ENCODE data around the gene ZFYVE21. TPM values are rescaled to one million over a fixed set of nuclear protein-coding genes. Genes with fewer than 3 reads are reported as not detected.

ZFYVE21 gene
- polyA plus RNA-seq, 4 donors = 40.0 to 53.6 (median 42.1) TPM

DNA sequence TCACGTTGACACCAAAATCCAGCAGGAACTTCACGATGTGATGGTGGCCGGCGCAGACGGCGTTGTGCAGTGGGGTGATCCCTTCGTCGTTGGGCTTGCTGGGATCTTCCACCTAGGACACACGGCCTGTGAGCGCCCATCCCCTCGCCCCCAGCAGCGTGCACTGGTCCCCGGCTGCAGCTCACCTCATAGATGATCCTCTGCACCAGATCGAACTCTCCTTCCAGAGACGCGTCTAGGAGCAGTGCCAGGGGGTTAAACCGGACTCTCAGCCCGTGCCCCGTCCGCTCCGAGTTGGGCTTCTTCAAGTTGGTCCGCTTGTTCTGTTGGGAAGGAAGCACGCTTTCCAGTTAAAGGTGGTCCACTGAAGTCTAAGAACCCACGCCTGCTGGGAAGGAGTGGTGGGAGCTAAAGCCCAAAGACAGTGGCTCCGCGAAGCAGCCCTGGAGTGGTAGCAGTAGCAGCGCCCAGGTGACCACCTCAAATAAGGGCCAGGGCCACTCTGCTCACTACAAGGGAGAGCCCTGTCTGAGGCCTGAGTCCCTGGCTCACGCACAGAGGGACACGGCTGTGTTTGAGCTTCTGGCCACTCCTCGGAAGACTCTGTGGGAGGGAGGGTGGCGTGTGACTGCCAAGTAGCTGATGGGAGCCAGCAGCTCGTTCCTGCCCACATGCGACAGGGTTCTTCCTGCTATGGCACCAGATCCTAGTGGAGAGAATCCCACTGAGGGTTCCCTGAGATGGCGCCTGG lies 23.3 kb downstream of the ZFYVE21 start:
- Histone ChIP-seq H3K27me3 (ENCODE audit: control insufficient read depth in 3 of 3, insufficient read depth in 3 of 3, low read length in 3 of 3) (no peaks in the 10 kb centered on the region), H3K27ac (ENCODE audit: low read depth in 1 of 3, low read length in 2 of 3) (no peak overlapping the region), H3K36me3 (ENCODE audit: control insufficient read depth in 3 of 3, insufficient read depth in 2 of 3, low read depth in 1 of 3, low read length in 3 of 3) (peaks cover 3 to 90% (median 19%) of the 10 kb centered on the region in 3 donors), H3K4me1 (ENCODE audit: control insufficient read depth in 3 of 3, insufficient read depth in 2 of 3, low read depth in 1 of 3, low read length in 2 of 3) (peaks cover 0 to 3% (median 0%) of the 10 kb centered on the region in 3 donors), H3K4me3 (ENCODE audit: low read depth in 1 of 3, low read length in 3 of 3) (no peak overlapping the region), H3K9me3 (ENCODE audit: control insufficient read depth in 2 of 2, insufficient read depth in 1 of 2, low read depth in 1 of 2, low read length in 1 of 2) (no peaks in the 10 kb centered on the region)
- DNase-seq = no peak
- 92 to 93% (median 92%) methylated on average over 34 of the region's 34 CpGs for WGBS, 3 donors
- FAIRE-seq = no peak

DNA sequence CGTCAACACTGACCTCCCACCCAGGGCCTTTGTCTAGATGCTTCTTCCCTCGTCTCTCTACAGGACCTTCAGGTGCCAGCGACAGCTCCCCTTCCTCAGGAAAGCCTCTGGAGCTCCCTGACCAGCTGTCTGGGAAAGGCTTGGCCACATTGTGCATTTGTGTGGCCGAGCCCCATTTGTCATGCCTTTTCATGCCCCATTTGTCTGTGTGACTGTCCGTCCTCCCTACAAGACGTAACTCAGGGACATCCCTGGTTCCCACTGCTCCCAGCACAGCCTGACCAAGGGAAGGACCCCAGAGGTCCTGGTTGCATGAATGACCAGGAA lies 23.8 kb downstream of the ZFYVE21 start:
- no peaks in the 10 kb centered on the region for H3K27me3 ChIP-seq (ENCODE audit: control insufficient read depth in 3 of 3, insufficient read depth in 3 of 3, low read length in 3 of 3)
- DNase-seq (no peak), FAIRE-seq (no peak)
- H3K4me3 ChIP-seq (ENCODE audit: low read depth in 1 of 3, low read length in 3 of 3) = no peak overlapping the region
- peaks cover 0 to 89% (median 19%) of the 10 kb centered on the region in 3 donors for H3K36me3 ChIP-seq (ENCODE audit: control insufficient read depth in 3 of 3, insufficient read depth in 2 of 3, low read depth in 1 of 3, low read length in 3 of 3)
- H3K27ac ChIP-seq (ENCODE audit: low read depth in 1 of 3, low read length in 2 of 3) = no peak overlapping the region
- WGBS, 3 donors = 92 to 98% (median 94%) methylated on average over 6 of the region's 6 CpGs
- H3K9me3 ChIP-seq (ENCODE audit: control insufficient read depth in 2 of 2, insufficient read depth in 1 of 2, low read depth in 1 of 2, low read length in 1 of 2) = no peaks in the 10 kb centered on the region
- H3K4me1 ChIP-seq (ENCODE audit: control insufficient read depth in 3 of 3, insufficient read depth in 2 of 3, low read depth in 1 of 3, low read length in 2 of 3) = peaks cover 0 to 3% (median 0%) of the 10 kb centered on the region in 3 donors

DNA sequence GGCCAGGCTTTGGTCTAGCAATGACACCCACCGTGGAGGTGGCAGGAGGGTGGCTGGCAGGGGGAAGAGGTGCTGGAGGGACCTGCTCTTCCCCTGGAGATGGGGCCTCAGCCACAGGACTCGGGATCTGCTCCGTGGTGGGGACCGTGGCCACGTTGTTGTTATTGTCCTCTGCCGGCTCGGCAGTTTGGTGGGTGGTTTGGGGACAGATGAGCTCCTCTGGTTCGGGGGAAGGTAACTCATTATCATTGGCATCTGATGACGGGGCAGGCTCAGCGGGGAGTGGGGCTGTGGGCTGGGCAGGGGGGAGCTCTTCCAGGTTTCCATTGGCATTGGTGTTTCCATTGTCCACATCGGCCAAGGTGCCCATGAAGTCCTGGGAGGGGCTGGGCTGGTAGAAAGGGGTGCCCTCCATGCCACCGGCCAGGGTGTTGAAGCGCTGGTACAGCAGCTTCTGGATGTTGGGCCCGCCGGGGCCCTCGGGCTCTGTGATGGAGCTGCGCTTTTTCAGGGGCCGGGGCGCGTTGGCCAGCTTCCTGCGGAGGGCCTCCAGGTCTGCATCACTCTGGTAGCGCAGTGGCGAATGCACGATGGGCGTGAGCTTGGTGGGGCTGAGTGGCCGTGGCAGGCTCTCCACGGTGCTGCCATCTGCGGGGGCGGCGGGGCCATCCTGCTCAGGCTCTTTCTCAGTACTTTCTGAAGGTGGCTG lies 24.3 kb downstream of the ZFYVE21 start:
- H3K4me1 ChIP-seq (ENCODE audit: control insufficient read depth in 3 of 3, insufficient read depth in 2 of 3, low read depth in 1 of 3, low read length in 2 of 3) = peaks cover 0 to 4% (median 0%) of the 10 kb centered on the region in 3 donors
- FAIRE-seq (no peak), DNase-seq (no peak)
- 94% methylated on average over 29 to 30 of the region's 30 CpGs for WGBS, 3 donors
- no peaks in the 10 kb centered on the region for H3K27me3 ChIP-seq (ENCODE audit: control insufficient read depth in 3 of 3, insufficient read depth in 3 of 3, low read length in 3 of 3)
- no peak overlapping the region for H3K27ac ChIP-seq (ENCODE audit: low read depth in 1 of 3, low read length in 2 of 3)
- no peak overlapping the region for H3K4me3 ChIP-seq (ENCODE audit: low read depth in 1 of 3, low read length in 3 of 3)
- peaks cover 0 to 89% (median 19%) of the 10 kb centered on the region in 3 donors for H3K36me3 ChIP-seq (ENCODE audit: control insufficient read depth in 3 of 3, insufficient read depth in 2 of 3, low read depth in 1 of 3, low read length in 3 of 3)
- H3K9me3 ChIP-seq (ENCODE audit: control insufficient read depth in 2 of 2, insufficient read depth in 1 of 2, low read depth in 1 of 2, low read length in 1 of 2) = no peaks in the 10 kb centered on the region

DNA sequence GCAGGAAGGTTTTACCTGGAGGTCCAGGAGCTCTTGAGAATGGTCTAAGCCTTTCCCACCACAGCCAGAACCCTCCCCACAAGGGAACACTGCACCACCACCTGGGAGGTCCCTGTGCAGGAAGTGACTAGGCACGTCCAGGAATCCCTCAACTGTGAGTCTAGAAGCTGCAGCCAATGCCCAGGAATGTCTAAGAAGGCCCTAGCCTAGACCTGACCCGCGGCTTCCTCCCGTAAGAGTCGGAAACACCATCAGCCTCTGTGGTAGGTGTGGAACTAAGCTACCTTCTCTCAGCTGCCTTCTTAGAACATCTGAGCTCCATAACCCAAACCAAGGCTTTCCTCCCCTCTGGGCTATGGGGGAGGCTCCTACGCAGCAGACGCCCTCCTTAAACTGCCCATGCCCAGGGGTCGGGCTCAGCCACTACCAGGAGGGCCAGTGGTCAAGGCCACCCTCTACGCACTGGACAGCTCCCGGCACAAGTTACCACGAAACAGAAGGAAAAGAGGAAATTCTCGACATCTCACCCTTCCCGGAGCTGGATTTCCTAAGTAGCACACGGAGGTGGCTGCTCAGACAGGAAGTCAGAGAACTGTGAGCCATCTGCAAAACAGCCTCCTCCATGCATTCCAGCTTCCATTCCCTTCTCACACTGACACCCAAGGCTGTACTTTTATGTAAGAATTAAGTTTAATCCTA lies 25.5 kb downstream of the ZFYVE21 start:
- H3K9me3 ChIP-seq (ENCODE audit: control insufficient read depth in 2 of 2, insufficient read depth in 1 of 2, low read depth in 1 of 2, low read length in 1 of 2) = no peaks in the 10 kb centered on the region
- no peak overlapping the region for H3K4me3 ChIP-seq (ENCODE audit: low read depth in 1 of 3, low read length in 3 of 3)
- H3K4me1 ChIP-seq (ENCODE audit: control insufficient read depth in 3 of 3, insufficient read depth in 2 of 3, low read depth in 1 of 3, low read length in 2 of 3) = peaks cover 0 to 6% (median 0%) of the 10 kb centered on the region in 3 donors
- 81 to 92% (median 85%) methylated on average over 14 of the region's 14 CpGs for WGBS, 3 donors
- H3K36me3 ChIP-seq (ENCODE audit: control insufficient read depth in 3 of 3, insufficient read depth in 2 of 3, low read depth in 1 of 3, low read length in 3 of 3) = peaks cover 0 to 87% (median 19%) of the 10 kb centered on the region in 3 donors
- no peak for DNase-seq
- H3K27ac ChIP-seq (ENCODE audit: low read depth in 1 of 3, low read length in 2 of 3) = no peak overlapping the region
- H3K27me3 ChIP-seq (ENCODE audit: control insufficient read depth in 3 of 3, insufficient read depth in 3 of 3, low read length in 3 of 3) = no peaks in the 10 kb centered on the region
- no peak for FAIRE-seq

DNA sequence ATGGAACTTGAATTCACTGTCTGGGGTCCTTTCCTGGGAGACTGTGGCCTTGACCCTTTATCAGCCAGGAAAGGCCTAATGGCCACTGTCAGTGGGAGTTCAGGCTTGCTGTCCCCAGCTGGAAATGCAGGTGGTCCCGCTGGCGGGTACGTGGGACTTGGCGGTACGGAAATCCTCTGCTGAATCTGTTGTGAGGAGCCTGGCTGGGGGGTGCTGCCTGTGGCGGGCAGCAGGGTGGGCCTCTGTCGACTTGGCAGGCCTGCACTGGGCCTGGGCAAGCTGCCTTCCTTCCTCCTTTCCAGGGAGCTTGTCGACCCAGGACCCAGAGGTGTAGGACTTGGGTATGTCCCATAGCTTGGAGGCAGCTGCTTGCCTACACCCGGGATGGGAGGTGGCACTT lies 26.3 kb downstream of the ZFYVE21 start:
- Histone ChIP-seq H3K27ac (ENCODE audit: low read depth in 1 of 3, low read length in 2 of 3) (no peak overlapping the region), H3K36me3 (ENCODE audit: control insufficient read depth in 3 of 3, insufficient read depth in 2 of 3, low read depth in 1 of 3, low read length in 3 of 3) (peaks cover 0 to 86% (median 16%) of the 10 kb centered on the region in 3 donors), H3K4me3 (ENCODE audit: low read depth in 1 of 3, low read length in 3 of 3) (no peak overlapping the region), H3K4me1 (ENCODE audit: control insufficient read depth in 3 of 3, insufficient read depth in 2 of 3, low read depth in 1 of 3, low read length in 2 of 3) (peaks cover 0 to 6% (median 0%) of the 10 kb centered on the region in 3 donors), H3K9me3 (ENCODE audit: control insufficient read depth in 2 of 2, insufficient read depth in 1 of 2, low read depth in 1 of 2, low read length in 1 of 2) (no peaks in the 10 kb centered on the region), H3K27me3 (ENCODE audit: control insufficient read depth in 3 of 3, insufficient read depth in 3 of 3, low read length in 3 of 3) (no peaks in the 10 kb centered on the region)
- FAIRE-seq (no peak), DNase-seq (no peak)
- WGBS, 3 donors = 87 to 97% (median 88%) methylated on average over 8 to 9 of the region's 9 CpGs

DNA sequence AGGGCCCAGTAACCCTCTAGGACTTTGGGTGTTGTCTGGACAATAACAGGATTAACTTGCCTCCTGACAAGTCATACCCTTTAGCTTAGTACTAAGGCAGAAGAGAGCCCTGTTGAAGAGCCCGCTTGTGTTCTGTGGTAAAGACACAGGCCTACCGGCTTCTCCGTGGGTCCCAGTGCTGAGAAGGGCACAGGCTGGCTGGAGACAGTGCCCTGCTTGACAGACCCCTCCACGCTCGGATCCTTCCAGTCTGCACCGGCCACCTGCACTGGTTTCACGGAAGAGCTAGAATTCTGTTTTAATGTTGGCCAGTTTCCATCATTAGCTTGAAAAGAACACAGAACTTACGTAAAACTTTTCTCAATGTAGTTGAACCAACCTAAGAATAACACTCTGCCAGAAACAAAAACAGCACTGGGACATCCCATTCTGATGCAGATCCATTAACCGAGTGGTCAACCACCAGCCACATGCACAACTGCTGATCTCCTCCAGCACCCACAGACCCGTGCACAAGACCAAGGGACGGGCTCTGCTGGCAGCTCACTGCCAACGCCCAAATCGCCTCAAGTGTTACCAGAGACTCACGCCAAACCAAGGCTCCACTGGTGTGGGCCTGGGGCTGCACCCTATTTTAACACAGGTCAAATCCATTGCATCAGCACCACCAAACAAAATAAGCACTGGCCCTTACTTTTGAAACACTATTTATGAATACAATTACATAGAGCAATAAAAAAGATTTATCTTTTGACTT lies 27.1 kb downstream of the ZFYVE21 start:
- Histone ChIP-seq H3K4me3 (ENCODE audit: low read depth in 1 of 3, low read length in 3 of 3) (no peak overlapping the region), H3K27ac (ENCODE audit: low read depth in 1 of 3, low read length in 2 of 3) (no peak overlapping the region), H3K36me3 (ENCODE audit: control insufficient read depth in 3 of 3, insufficient read depth in 2 of 3, low read depth in 1 of 3, low read length in 3 of 3) (peaks cover 0 to 79% (median 15%) of the 10 kb centered on the region in 3 donors), H3K4me1 (ENCODE audit: control insufficient read depth in 3 of 3, insufficient read depth in 2 of 3, low read depth in 1 of 3, low read length in 2 of 3) (peaks cover 0 to 6% (median 0%) of the 10 kb centered on the region in 3 donors), H3K9me3 (ENCODE audit: control insufficient read depth in 2 of 2, insufficient read depth in 1 of 2, low read depth in 1 of 2, low read length in 1 of 2) (no peaks in the 10 kb centered on the region), H3K27me3 (ENCODE audit: control insufficient read depth in 3 of 3, insufficient read depth in 3 of 3, low read length in 3 of 3) (no peaks in the 10 kb centered on the region)
- 91 to 94% (median 93%) methylated on average over 14 of the region's 14 CpGs for WGBS, 3 donors
- DNase-seq (no peak), FAIRE-seq (no peak)

DNA sequence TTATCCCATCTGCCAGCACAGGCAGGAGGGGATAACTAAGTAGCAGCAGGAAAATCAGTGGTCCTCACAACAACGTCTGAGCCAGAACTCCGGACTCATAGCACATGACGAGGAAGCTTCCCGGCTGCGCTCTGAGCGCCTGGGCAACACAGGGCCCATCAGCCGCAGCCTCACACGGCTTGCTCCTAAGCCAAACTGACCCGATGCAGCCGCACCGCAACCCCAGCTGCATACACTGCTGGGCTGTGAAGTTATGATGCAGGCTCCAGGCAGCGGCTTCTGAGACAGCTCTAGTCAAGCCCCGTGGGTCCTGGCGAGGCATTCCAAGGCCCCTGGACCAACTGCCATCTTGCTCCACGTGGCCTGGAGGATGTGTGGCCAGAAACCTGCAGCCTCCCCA lies 28.1 kb downstream of the ZFYVE21 start:
- H3K9me3 ChIP-seq (ENCODE audit: control insufficient read depth in 2 of 2, insufficient read depth in 1 of 2, low read depth in 1 of 2, low read length in 1 of 2) = no peaks in the 10 kb centered on the region
- no peak for FAIRE-seq
- WGBS, 3 donors = 92 to 93% (median 92%) methylated on average over 15 of the region's 15 CpGs

More for the DNA sequence above, 28.1 kb downstream of the ZFYVE21 start:
- no peak for DNase-seq
- H3K27ac ChIP-seq (ENCODE audit: low read depth in 1 of 3, low read length in 2 of 3) = peak overlapping the region in 1 of 3 donors; percentile 8
- H3K4me3 ChIP-seq (ENCODE audit: low read depth in 1 of 3, low read length in 3 of 3) = no peak overlapping the region
- H3K4me1 ChIP-seq (ENCODE audit: control insufficient read depth in 3 of 3, insufficient read depth in 2 of 3, low read depth in 1 of 3, low read length in 2 of 3) = peaks cover 0 to 11% (median 0%) of the 10 kb centered on the region in 3 donors
- H3K27me3 ChIP-seq (ENCODE audit: control insufficient read depth in 3 of 3, insufficient read depth in 3 of 3, low read length in 3 of 3) = no peaks in the 10 kb centered on the region
- H3K36me3 ChIP-seq (ENCODE audit: control insufficient read depth in 3 of 3, insufficient read depth in 2 of 3, low read depth in 1 of 3, low read length in 3 of 3) = peaks cover 0 to 79% (median 10%) of the 10 kb centered on the region in 3 donors

All from small intestine (tissue), 7 donors.